Nephron progenitor cell (in vitro differentiated cells): ENCODE measurements around the gene HLCS.

ENCODE experiments used
- DNase-seq: peaks from one replicate; pipeline ENCODE4 v3.0.0; 2021
- H3K27ac Mint-ChIP-seq: 2 replicates; pipeline ENCODE4 v1.8.0; 2021; ENCODE audit warnings: mild to moderate bottlenecking, moderate library complexity, mixed read lengths
- H3K27me3 Mint-ChIP-seq: 2 replicates; pipeline ENCODE4 v1.8.0; 2021; ENCODE audit warnings: mild to moderate bottlenecking, low read depth, mixed read lengths; ENCODE audit not compliant: poor library complexity
- H3K36me3 Mint-ChIP-seq: 2 replicates; pipeline ENCODE4 v1.8.0; 2021; ENCODE audit warnings: low read depth, mixed read lengths
- H3K4me1 Mint-ChIP-seq: 2 replicates; pipeline ENCODE4 v1.8.0; 2021; ENCODE audit warnings: mixed read lengths
- H3K4me3 Mint-ChIP-seq: 2 replicates; pipeline ENCODE4 v1.8.0; 2021; ENCODE audit warnings: mild to moderate bottlenecking, moderate library complexity, mixed read lengths
- H3K9me3 Mint-ChIP-seq: 2 replicates; pipeline ENCODE4 v1.8.0; 2021; ENCODE audit warnings: mild to moderate bottlenecking, moderate library complexity, mixed read lengths
- TF ChIP-seq, protein P1 (sequence below): fragments of 200-600 bp; sonication (generic); IDR thresholded peaks from 2 replicates; pipeline ENCODE4 v1.5.0; 2021; ENCODE audit warnings: antibody characterized with exemption

Gene HLCS

DNA sequence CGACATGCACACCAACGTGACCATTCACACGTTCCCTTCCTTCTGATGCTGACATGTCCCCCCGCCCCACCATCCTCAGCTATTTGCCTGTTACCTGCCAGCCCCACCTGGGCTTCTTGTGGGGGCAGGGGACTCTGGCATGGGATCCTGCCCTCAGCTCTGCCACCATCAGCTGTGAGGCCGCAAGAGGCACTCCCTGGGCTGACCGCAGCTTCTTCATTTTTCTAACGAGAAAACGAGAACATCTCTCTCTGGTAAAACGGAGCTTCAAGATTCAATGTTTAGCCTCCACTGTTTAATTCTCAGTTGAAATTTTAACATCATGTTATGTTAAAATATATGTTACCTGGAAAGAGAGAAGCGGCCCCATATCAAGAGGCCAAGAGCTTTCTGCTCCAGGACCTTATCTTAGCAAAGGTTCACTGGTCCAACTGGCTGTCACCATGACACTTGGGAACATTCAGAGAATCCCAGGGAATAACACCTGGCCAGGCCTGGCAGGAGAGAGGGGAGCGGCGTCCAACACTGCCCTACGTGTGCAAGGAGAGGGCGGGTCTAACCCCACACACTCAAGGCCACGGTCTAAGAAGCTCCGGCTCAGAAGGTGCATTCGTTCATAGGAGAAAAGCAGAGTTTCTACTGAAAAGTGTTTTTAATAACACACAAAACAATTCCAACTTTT lies 51.3 kb downstream of the HLCS start:
- H3K27ac Mint-ChIP-seq: no peak overlapping the region
- H3K4me3 Mint-ChIP-seq: no peak overlapping the region
- H3K9me3 Mint-ChIP-seq: no peaks in the 10 kb centered on the region
- peaks cover 4% of the 10 kb centered on the region for H3K27me3 Mint-ChIP-seq
- DNase-seq: no peak
- TF ChIP-seq, protein P1, sequence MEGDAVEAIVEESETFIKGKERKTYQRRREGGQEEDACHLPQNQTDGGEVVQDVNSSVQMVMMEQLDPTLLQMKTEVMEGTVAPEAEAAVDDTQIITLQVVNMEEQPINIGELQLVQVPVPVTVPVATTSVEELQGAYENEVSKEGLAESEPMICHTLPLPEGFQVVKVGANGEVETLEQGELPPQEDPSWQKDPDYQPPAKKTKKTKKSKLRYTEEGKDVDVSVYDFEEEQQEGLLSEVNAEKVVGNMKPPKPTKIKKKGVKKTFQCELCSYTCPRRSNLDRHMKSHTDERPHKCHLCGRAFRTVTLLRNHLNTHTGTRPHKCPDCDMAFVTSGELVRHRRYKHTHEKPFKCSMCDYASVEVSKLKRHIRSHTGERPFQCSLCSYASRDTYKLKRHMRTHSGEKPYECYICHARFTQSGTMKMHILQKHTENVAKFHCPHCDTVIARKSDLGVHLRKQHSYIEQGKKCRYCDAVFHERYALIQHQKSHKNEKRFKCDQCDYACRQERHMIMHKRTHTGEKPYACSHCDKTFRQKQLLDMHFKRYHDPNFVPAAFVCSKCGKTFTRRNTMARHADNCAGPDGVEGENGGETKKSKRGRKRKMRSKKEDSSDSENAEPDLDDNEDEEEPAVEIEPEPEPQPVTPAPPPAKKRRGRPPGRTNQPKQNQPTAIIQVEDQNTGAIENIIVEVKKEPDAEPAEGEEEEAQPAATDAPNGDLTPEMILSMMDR: no peak
- no peaks in the 10 kb centered on the region for H3K36me3 Mint-ChIP-seq
- H3K4me1 Mint-ChIP-seq: peaks cover 61% of the 10 kb centered on the region

DNA sequence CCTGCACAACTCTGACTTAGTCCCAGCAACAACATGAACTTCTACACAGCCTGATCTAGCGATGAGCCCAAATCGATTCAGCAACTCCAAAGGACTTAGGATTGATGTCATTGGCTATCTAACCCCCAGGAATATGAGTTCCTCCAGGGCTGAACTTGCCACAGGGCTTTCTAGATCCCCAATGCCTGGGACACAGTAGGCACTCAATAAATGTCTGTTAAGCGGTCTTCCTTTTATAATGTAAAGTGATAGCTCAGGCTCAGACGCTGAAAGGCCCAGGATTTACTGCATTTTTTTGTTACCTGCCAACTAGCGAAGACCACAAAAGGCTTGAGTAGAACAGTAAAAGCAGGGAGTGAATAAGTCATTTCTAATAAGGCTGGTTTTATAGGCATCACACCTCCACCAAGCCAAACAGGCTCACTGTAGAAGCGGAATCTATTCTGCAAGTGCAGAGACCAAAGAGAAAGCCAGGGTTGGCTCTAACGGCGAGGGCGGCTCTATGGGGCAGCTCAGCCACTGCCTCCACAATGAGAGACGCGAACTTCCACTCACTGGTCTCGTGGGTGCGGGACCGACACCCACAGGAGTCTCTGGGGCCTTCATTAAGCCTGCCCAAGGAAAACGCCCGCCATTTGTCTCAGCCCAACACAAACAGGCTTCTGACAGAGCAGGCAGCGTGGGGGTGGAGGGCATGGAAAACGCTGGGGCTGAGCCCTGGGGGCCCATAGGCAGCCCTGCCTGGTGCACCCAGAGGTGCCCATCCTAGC lies 52.0 kb downstream of the HLCS start:
- Mint-ChIP-seq H3K9me3 (no peaks in the 10 kb centered on the region), H3K27ac (no peak overlapping the region), H3K36me3 (no peaks in the 10 kb centered on the region), H3K4me1 (peaks cover 67% of the 10 kb centered on the region), H3K27me3 (peaks cover 4% of the 10 kb centered on the region), H3K4me3 (no peak overlapping the region)
- no peak for DNase-seq
- TF ChIP-seq, protein P1: no peak

DNA sequence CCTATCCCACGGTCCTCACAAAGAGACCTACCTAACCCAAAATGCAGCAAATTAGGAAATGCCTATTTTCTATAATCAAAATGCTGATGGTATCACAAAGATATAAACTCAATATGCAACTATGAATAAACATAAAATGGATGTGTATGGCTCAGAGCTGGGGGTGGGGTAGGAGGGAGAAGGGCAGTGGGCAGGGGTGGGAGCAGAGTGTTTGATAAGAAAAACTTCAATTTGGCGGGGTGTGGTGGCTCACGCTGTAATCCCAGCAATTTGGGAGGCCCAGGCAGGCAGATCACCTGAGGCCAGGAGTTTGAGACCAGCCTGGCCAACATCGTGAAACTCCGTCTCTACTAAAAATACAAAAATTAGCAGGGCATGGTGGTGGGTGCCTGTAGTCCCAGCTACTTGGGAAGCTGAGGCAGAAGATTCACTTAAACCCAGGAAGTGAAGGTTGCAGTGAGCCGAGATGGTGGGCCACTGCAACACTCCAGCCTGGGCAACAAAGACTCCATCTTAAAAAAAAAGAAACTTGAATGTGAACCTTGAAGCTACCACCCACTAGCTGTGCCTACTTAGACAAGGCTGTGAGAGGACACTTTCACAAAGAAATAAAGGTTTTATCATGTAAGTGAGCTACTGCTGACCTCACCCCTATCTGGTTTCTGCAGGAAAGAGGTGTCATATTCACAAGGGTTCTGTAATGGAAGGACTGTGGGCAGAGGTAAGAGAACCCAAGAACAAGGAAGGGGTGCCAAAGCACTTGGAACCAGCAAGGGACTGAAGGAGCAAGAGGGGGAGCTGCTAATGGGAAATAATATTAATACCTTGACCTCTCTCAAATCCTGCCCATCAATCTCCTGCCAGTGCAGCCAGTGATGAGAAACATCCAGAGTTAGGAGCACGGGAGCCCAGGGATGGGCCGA lies 53.0 kb downstream of the HLCS start:
- peaks cover 69% of the 10 kb centered on the region for H3K4me1 Mint-ChIP-seq
- peaks cover 2% of the 10 kb centered on the region for H3K36me3 Mint-ChIP-seq
- H3K27ac Mint-ChIP-seq: no peak overlapping the region
- H3K27me3 Mint-ChIP-seq: peaks cover 4% of the 10 kb centered on the region
- no peak for DNase-seq
- H3K9me3 Mint-ChIP-seq: peaks cover under 1% of the 10 kb centered on the region
- H3K4me3 Mint-ChIP-seq: no peak overlapping the region
- TF ChIP-seq, protein P1: no peak

DNA sequence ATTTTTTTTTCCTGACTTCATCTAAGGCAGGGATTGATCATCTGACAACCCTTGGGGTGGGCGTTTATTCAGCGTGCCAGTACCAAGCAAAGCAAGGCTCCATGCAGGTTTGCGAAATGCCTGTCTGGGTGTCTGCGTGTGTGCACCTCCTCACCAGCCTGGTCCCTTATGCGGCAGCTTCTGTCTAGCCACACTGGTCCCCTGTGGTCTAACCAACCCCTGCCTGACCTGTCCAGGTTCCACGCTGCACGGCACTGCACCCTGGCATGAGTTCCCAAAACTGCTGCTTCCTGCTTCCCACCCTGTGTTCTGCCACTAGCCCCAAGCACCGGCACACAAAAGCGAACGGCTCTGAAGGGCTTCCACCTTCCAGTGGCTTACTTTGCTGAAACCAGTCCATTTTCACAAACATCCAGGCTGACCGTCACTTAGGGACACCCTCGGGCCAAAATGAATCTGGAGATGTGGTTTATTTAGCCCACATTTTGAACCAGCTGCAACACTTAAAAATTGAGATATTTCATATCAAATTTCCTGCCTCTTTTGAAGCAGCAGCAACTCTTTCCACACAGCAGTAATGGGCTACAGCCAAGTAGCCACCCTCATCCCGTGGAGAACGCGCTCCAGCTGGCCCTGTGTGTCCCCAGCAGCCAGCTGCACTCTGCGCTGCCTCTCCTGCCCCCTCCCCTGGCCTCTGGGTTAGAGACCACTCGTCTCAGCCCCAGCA lies 55.7 kb downstream of the HLCS start:
- no peak for DNase-seq
- TF ChIP-seq, protein P1: no peak
- Mint-ChIP-seq H3K9me3 (peaks cover 3% of the 10 kb centered on the region), H3K27ac (peak overlapping the region; percentile 75), H3K4me1 (peaks cover 52% of the 10 kb centered on the region), H3K36me3 (peaks cover 9% of the 10 kb centered on the region), H3K4me3 (no peak overlapping the region), H3K27me3 (no peaks in the 10 kb centered on the region)

DNA sequence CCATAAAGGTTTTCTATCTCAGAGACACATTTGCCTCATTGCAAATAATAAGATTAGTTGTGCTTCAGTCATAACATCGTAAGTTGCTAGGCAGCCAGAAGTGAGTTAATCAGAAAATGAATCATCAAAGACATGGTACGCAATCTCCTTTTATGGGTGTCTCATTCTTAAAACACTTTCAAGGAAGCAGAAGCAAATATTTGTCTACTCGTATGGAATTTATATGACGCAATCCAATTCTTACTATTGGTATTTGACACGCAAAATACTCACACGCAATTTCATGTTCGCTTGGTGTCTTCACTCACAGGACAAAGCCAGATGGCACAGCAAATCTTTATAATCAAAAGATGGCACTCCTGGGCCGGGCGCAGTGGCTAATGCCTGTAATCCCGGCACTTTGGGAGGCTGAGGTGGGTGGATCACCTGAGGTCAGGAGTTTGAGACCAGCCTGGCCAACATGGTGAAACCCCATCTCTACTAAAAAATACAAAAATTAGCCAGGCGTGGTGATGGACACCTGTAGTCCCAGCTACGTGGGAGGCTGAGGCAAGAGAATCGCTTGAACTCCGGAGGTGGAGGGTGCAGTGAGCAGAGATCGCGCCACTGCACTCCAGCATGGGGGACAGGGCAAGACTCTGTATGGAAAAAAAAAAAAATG lies 56.4 kb downstream of the HLCS start:
- H3K4me3 Mint-ChIP-seq: no peak overlapping the region
- peaks cover 9% of the 10 kb centered on the region for H3K36me3 Mint-ChIP-seq
- no peaks in the 10 kb centered on the region for H3K27me3 Mint-ChIP-seq
- no peak overlapping the region for H3K27ac Mint-ChIP-seq
- peaks cover 3% of the 10 kb centered on the region for H3K9me3 Mint-ChIP-seq
- no peak for DNase-seq
- H3K4me1 Mint-ChIP-seq: peaks cover 45% of the 10 kb centered on the region
- TF ChIP-seq, protein P1: no peak
